ENCODE results near the gene PCDHB7.
"Not testable (repeated sequence)": the region's sequence is repeated elsewhere in the genome, so short reads cannot be mapped to it uniquely, and the experiment has no call there.

The PCDHB7 gene

GRCh38 chr5:141214583-141214982 is 42.1 kb downstream of the PCDHB7 start:
- not testable (repeated sequence) for DNase-seq (ENCODE audit: extremely low spot score, insufficient read length, low read depth); FAIRE-seq

- FAIRE-seq: not testable (repeated sequence)
These were observed 43.1 kb downstream of the PCDHB7 start for GRCh38 chr5:141215504-141215903.

GRCh38 chr5:141216035-141216434 is 43.6 kb downstream of the PCDHB7 start:
- not testable (repeated sequence) for FAIRE-seq; DNase-seq (ENCODE audit: extremely low spot score, insufficient read length, low read depth)

More at GRCh38 chr5:141215504-141215903, 43.1 kb downstream of the PCDHB7 start:
- not testable (repeated sequence) for DNase-seq (ENCODE audit: extremely low spot score, insufficient read length, low read depth)

- FAIRE-seq (no peak), DNase-seq (ENCODE audit: extremely low spot score, insufficient read length, low read depth) (no peak)
These were observed 50.8 kb downstream of the PCDHB7 start, which contains the start of gene PCDHB14 for GRCh38 chr5:141223112-141223783. PCDHB14 (plus strand) TSS chr5:141223343; CDS start chr5:141223506, 163 bp downstream.

GRCh38 chr5:141224844-141225243 is 52.4 kb downstream of the PCDHB7 start:
- DNase-seq (ENCODE audit: extremely low spot score, insufficient read length, low read depth); FAIRE-seq: not testable (repeated sequence)

GRCh38 chr5:141225421-141225820 is 53.0 kb downstream of the PCDHB7 start:
- not testable (repeated sequence) for DNase-seq (ENCODE audit: extremely low spot score, insufficient read length, low read depth); FAIRE-seq
